Islet of Langerhans (tissue), 1 donor: ENCODE measurements around the gene NEUROG2.

Experiments
- FAIRE-seq: peaks from one replicate; lab custom pipeline; 2011; peaks lifted over from hg19 to GRCh38; lab: Jason Lieb, UNC

Gene NEUROG2

GRCh38 chr4:112521123-112522023, 5.4 kb upstream of the NEUROG2 start:
- FAIRE-seq, result no peak

- no peak for FAIRE-seq
These were observed 4.7 kb upstream of the NEUROG2 start for GRCh38 chr4:112520598-112521122.

- FAIRE-seq, result no peak
These were observed 4.0 kb upstream of the NEUROG2 start for GRCh38 chr4:112519689-112520597.

- FAIRE-seq, result no peak
These were observed 2.7 kb upstream of the NEUROG2 start for GRCh38 chr4:112518675-112519074.

- FAIRE-seq, result no peak
These were observed 1.9 kb upstream of the NEUROG2 start for GRCh38 chr4:112517911-112518310.

GRCh38 chr4:112517067-112517634, 1.2 kb upstream of the NEUROG2 start:
- no peak for FAIRE-seq

- FAIRE-seq, result no peak
These were observed 589 bp upstream of the NEUROG2 start for GRCh38 chr4:112516471-112517066.

- no peak for FAIRE-seq
These were observed 548 bp downstream of the NEUROG2 start for GRCh38 chr4:112515198-112516065.

- FAIRE-seq, result no peak
These were observed 1.3 kb downstream of the NEUROG2 start for GRCh38 chr4:112514647-112515197.

GRCh38 chr4:112513971-112514646, 1.9 kb downstream of the NEUROG2 start:
- FAIRE-seq, result no peak

GRCh38 chr4:112511803-112512118, 4.2 kb downstream of the NEUROG2 start:
- FAIRE-seq, result no peak

- FAIRE-seq, result no peak
These were observed 4.7 kb downstream of the NEUROG2 start for GRCh38 chr4:112511093-112511802.

GRCh38 chr4:112510291-112511092, 5.5 kb downstream of the NEUROG2 start:
- FAIRE-seq, result no peak

- no peak for FAIRE-seq
These were observed 6.5 kb downstream of the NEUROG2 start for GRCh38 chr4:112509243-112510141.

- no peak for FAIRE-seq
These were observed 7.6 kb downstream of the NEUROG2 start for GRCh38 chr4:112508356-112508755.

GRCh38 chr4:112504807-112505206, 11.2 kb downstream of the NEUROG2 start:
- FAIRE-seq, result no peak

GRCh38 chr4:112502871-112503270, 13.1 kb downstream of the NEUROG2 start:
- no peak for FAIRE-seq

- FAIRE-seq, result no peak
These were observed 23.7 kb downstream of the NEUROG2 start for GRCh38 chr4:112492321-112492720.
